ENCODE measurements around the gene PLA2G15. TPM values are rescaled to one million over a fixed set of nuclear protein-coding genes. Genes with fewer than 3 reads are reported as not detected.

The PLA2G15 gene
- total and polyA plus RNA-seq, 2 of the 13 experiments (the other 11 are each of a cell fraction or from before 2014, with no cell fraction given), result 14.4 to 23.7 TPM

DNA sequence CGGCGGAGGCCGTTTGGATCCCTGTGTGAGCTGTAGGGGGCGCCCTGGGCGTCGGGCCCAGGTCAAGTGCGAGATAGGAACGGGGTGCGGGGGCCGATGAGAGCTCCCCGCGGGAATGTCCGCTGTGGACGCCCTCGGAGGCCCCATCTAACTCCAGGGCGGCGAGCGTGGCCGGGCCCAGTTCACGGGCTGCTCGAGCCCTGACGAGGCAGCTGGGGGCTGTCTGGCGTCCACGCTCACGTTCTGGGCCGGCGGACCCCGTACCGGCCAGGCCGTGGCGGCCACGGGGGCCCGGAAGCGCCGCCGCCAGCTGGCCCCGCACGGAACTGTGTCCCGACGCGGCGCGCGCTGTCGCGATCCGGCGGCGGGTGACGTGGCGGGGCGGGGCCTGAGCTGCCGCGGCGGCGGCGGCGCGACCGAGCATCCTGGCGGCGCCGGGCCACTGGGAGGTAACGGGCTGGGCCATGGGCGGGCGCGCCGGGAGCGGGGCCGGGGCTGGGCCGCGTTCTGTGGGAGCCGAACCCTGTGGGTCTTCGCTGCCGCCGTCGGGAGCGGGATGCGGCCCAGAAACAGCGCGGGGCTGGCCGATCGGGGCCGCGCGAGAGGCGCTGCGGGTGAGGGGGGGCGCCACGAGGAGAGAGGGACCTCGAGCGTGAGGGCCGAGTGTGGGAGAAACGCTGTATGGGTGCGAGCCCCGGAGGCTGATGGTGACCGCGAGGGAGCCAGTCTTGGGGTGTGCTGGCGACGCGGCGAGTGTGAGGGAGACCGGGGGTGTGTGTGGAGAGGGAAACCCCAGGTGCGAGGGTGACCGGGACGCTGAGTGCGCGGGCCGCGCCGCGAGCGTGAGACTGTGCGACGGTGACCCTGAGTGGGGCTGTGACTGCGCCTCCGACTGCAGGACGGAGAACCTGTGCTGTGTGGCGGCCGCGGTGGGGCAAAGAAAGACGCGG is 19.2 kb downstream of the PLA2G15 start, which contains the start of gene SLC7A6 (continued):
- no peak for TF ChIP-seq MAFF (IDR thresholded peaks at IDR 0.05; ENCODE audit: low read depth, low read length)
- 0 out of 2 replicates have a peak, but pooled peaks have one; percentile 19 for TF ChIP-seq ZNF224 (CRISPR knock-in tag; IDR thresholded peaks at IDR 0.05)
- TF ChIP-seq ZNF180 (CRISPR knock-in tag; IDR thresholded peaks at IDR 0.05; ENCODE audit: borderline replicate concordance, low read depth), result peak; percentile 14; the same call in 1 of the 2 replicates
- peak; percentile 87; the same call in 1 of the 2 replicates for TF ChIP-seq ZNF616 (CRISPR knock-in tag; IDR thresholded peaks at IDR 0.05; ENCODE audit: low read depth)
- no peak for TF ChIP-seq ATAD3A (CRISPR knock-in tag; IDR thresholded peaks at IDR 0.05)
- TF ChIP-seq ARNTL (CRISPR knock-in tag; IDR thresholded peaks at IDR 0.05), result peak; percentile 26; the same call in 1 of the 2 replicates
- TF ChIP-seq, protein P1, sequence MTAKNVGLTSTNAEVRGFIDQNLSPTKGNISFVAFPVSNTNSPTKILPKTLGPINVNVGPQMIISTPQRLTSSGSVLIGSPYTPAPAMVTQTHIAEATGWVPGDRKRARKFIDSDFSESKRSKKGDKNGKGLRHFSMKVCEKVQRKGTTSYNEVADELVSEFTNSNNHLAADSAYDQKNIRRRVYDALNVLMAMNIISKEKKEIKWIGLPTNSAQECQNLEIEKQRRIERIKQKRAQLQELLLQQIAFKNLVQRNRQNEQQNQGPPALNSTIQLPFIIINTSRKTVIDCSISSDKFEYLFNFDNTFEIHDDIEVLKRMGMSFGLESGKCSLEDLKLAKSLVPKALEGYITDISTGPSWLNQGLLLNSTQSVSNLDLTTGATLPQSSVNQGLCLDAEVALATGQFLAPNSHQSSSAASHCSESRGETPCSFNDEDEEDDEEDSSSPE (CRISPR knock-in tag; IDR thresholded peaks at IDR 0.05), result no peak; the same call in 1 of the 2 replicates
- TF ChIP-seq ZNF747 (CRISPR knock-in tag; IDR thresholded peaks at IDR 0.05; ENCODE audit: borderline replicate concordance), result peak; percentile 80; the same call in 1 of the 2 replicates
- TF ChIP-seq ZNF790 (CRISPR knock-in tag; IDR thresholded peaks at IDR 0.05; ENCODE audit: borderline replicate concordance), result peak; percentile 59; the same call in 1 of the 2 replicates
- TF ChIP-seq ZNF75D (CRISPR knock-in tag; IDR thresholded peaks at IDR 0.05; ENCODE audit: borderline replicate concordance), result 0 out of 2 replicates have a peak, but pooled peaks have one; percentile 42
- TF ChIP-seq ZKSCAN1 (IDR thresholded peaks at IDR 0.05; ENCODE audit: low read length), result no peak

All from HepG2 (cell line).